ENCODE data around the gene PCSK5.

PCSK5 gene

DNA sequence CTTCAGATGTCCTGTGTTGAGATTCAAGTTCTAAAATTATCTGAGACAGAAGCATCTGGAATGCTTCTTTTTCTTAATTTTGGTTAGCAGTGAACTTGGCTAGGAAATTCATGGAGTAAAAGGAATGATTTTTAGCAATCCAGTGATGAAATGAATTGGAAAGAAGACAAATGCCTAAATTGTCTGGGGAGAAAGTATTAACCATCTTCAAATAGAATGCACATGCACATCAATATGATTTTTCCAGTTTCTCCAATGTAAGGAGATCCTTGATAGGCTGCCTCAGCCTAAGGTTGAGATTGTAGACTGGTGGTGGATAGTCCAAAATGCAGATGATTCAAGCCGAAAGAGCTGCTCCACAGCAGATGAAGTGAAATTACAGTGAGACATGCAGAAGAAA is 106.7 kb downstream of the PCSK5 start:
- in situ Hi-C loops (cut with MboI; ENCODE audit: low sequenced_read_pairs, unreplicated experiment) = no loop called here
- TF ChIP-seq CTCF (IDR thresholded peaks at IDR 0.05; ENCODE audit: borderline replicate concordance, control extremely low read depth, extremely low read depth, insufficient read depth, missing control alignments) = no peak
- no peak for DNase-seq (ENCODE audit: low spot score)

DNA sequence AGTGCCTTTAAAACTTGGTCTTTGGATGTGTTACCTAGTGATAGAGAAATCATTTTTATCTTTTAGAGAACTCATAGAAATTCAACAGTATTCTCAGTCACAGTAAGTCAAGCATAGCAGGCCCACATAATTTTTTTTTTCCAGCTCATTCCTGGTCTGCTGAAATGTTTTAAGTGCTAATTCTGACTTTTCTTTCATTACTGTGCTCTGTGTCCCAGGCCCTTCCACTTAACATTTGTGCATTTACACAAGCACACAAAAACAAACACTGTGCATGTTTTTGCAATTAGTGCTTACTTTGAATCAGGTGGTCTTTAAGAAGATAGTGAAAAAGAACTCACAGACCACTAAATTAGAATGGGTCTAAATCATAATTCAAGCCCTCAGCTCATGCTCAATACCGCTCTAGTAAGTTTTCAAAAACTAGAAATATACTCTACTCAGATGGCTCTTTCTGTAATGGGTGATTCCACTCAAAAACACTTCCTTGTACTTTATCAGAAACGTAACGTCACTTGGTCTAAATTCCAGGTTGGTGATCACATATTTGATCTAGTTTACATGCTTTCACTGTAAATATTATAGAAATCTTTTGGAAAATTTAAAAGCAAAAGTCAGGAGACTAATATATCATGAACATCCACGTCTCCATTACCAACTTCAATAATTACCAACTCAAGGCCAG is 107.8 kb downstream of the PCSK5 start:
- no peak for DNase-seq (ENCODE audit: low spot score)
- TF ChIP-seq CTCF (IDR thresholded peaks at IDR 0.05; ENCODE audit: borderline replicate concordance, control extremely low read depth, extremely low read depth, insufficient read depth, missing control alignments) = no peak
- in situ Hi-C loops (cut with MboI; ENCODE audit: low sequenced_read_pairs, unreplicated experiment) = no loop called here

- no peak for DNase-seq (ENCODE audit: low spot score)
- TF ChIP-seq CTCF (IDR thresholded peaks at IDR 0.05; ENCODE audit: borderline replicate concordance, control extremely low read depth, extremely low read depth, insufficient read depth, missing control alignments) = no peak
- in situ Hi-C loops (cut with MboI; ENCODE audit: low sequenced_read_pairs, unreplicated experiment) = no loop called here
Measured at GRCh38 chr9:76001459-76001858, 111.0 kb downstream of the PCSK5 start.

DNA sequence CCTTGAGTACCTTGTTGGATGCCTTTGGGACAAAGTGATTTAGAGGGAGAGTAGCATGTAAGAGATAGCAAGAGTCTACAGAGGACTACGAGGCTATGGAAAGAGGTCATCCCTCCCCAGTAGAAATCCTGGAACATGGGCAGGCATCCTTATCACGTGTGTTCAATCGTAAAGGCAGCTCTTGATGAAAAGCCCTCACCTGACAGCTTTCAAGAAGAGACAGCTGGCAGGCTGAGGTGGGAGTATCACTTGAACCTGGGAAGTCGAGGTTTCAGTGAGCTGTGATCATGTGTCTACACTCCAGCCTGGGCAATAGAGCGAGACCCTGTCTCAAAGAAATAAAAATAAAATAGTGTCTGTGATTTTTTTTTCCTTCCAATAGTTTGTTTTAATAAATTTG is 112.6 kb downstream of the PCSK5 start:
- no peak for TF ChIP-seq CTCF (IDR thresholded peaks at IDR 0.05; ENCODE audit: borderline replicate concordance, control extremely low read depth, extremely low read depth, insufficient read depth, missing control alignments)
- no peak for DNase-seq (ENCODE audit: low spot score)
- in situ Hi-C loops (cut with MboI; ENCODE audit: low sequenced_read_pairs, unreplicated experiment) = no loop called here

DNA sequence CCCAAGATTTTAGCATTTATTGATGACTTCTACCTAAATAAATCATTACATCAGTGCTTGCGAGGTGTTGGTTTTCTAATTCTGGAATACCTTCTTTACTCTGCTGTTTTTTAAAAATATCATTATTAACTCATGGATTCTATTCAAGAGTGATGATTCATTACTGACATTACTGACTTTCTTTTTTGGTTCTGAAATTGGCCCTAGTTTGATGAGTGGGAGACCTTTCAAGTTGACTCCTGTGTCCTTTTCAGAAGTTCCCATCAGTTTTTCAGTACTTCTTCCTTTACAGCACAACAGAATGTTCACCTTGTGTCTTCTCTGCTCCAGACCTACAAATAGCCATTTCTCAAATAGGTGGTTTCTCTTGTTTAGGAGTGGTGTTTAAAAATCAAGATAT is 114.1 kb downstream of the PCSK5 start:
- no peak for TF ChIP-seq CTCF (IDR thresholded peaks at IDR 0.05; ENCODE audit: borderline replicate concordance, control extremely low read depth, extremely low read depth, insufficient read depth, missing control alignments)
- in situ Hi-C loops (cut with MboI; ENCODE audit: low sequenced_read_pairs, unreplicated experiment) = no loop called here
- DNase-seq (ENCODE audit: low spot score) = peak; percentile 36

- in situ Hi-C loops (cut with MboI; ENCODE audit: low sequenced_read_pairs, unreplicated experiment) = no loop called here
- TF ChIP-seq CTCF (IDR thresholded peaks at IDR 0.05; ENCODE audit: borderline replicate concordance, control extremely low read depth, extremely low read depth, insufficient read depth, missing control alignments) = no peak
- DNase-seq (ENCODE audit: low spot score) = no peak
Measured at GRCh38 chr9:76007935-76008334, 117.5 kb downstream of the PCSK5 start.

Measured in GM13976 (cell line).